ENCODE results near the gene RSPO1. TPM values are rescaled to one million over a fixed set of nuclear protein-coding genes. Genes with fewer than 3 reads are reported as not detected.
"Not testable (repeated sequence)": the region's sequence is repeated elsewhere in the genome, so short reads cannot be mapped to it uniquely, and the experiment has no call there.

The RSPO1 gene
- total RNA-seq, 1 donor = not detected

- H3K4me1 ChIP-seq (ENCODE audit: insufficient read depth, low read length); H3K4me3 ChIP-seq (ENCODE audit: low read length); H3K9me3 ChIP-seq (ENCODE audit: low read depth, low read length); H3K27me3 ChIP-seq (ENCODE audit: insufficient read depth, low read length): not testable (repeated sequence)
Measured at GRCh38 chr1:37584544-37584943, 50.1 kb downstream of the RSPO1 start.

- H3K4me3 ChIP-seq (ENCODE audit: low read length) = no peak overlapping the region
- no peaks in the 10 kb centered on the region for H3K9me3 ChIP-seq (ENCODE audit: low read depth, low read length)
- no peaks in the 10 kb centered on the region for H3K4me1 ChIP-seq (ENCODE audit: insufficient read depth, low read length)
- no peaks in the 10 kb centered on the region for H3K27me3 ChIP-seq (ENCODE audit: insufficient read depth, low read length)
Measured at GRCh38 chr1:37575692-37576091, 59.0 kb downstream of the RSPO1 start.

- Histone ChIP-seq H3K4me1 (ENCODE audit: insufficient read depth, low read length) (no peaks in the 10 kb centered on the region), H3K4me3 (ENCODE audit: low read length) (no peak overlapping the region), H3K27me3 (ENCODE audit: insufficient read depth, low read length) (no peaks in the 10 kb centered on the region), H3K9me3 (ENCODE audit: low read depth, low read length) (no peaks in the 10 kb centered on the region)
Measured at GRCh38 chr1:37574834-37575480, 59.7 kb downstream of the RSPO1 start.

- Histone ChIP-seq H3K9me3 (ENCODE audit: low read depth, low read length) (no peaks in the 10 kb centered on the region), H3K27me3 (ENCODE audit: insufficient read depth, low read length) (no peaks in the 10 kb centered on the region), H3K4me3 (ENCODE audit: low read length) (no peak overlapping the region), H3K4me1 (ENCODE audit: insufficient read depth, low read length) (no peaks in the 10 kb centered on the region)
Measured at GRCh38 chr1:37570528-37571334, 64.0 kb downstream of the RSPO1 start.

- Histone ChIP-seq H3K4me3 (ENCODE audit: low read length) (no peak overlapping the region), H3K4me1 (ENCODE audit: insufficient read depth, low read length) (no peaks in the 10 kb centered on the region), H3K9me3 (ENCODE audit: low read depth, low read length) (no peaks in the 10 kb centered on the region), H3K27me3 (ENCODE audit: insufficient read depth, low read length) (no peaks in the 10 kb centered on the region)
Measured at GRCh38 chr1:37567023-37567422, 67.7 kb downstream of the RSPO1 start.

- Histone ChIP-seq H3K9me3 (ENCODE audit: low read depth, low read length) (no peaks in the 10 kb centered on the region), H3K27me3 (ENCODE audit: insufficient read depth, low read length) (no peaks in the 10 kb centered on the region), H3K4me3 (ENCODE audit: low read length) (no peak overlapping the region), H3K4me1 (ENCODE audit: insufficient read depth, low read length) (no peaks in the 10 kb centered on the region)
Measured at GRCh38 chr1:37564892-37565291, 69.8 kb downstream of the RSPO1 start.

GRCh38 chr1:37562984-37563383, 71.7 kb downstream of the RSPO1 start:
- Histone ChIP-seq H3K4me3 (ENCODE audit: low read length) (no peak overlapping the region), H3K27me3 (ENCODE audit: insufficient read depth, low read length) (no peaks in the 10 kb centered on the region), H3K4me1 (ENCODE audit: insufficient read depth, low read length) (no peaks in the 10 kb centered on the region), H3K9me3 (ENCODE audit: low read depth, low read length) (no peaks in the 10 kb centered on the region)

Other genes starting within 250 kb of the RSPO1 start
- 160 TPM for gene ZC3H12A, start 160.3 kb downstream of the RSPO1 start, total RNA-seq
- 65.3 TPM for gene MEAF6, start 120.1 kb downstream of the RSPO1 start, total RNA-seq
- 32.7 TPM for gene SNIP1, start 80.6 kb downstream of the RSPO1 start, total RNA-seq
- 0.21 TPM for gene DNALI1, start 78.0 kb downstream of the RSPO1 start, total RNA-seq
- 49.3 TPM for gene GNL2, start 39.0 kb downstream of the RSPO1 start, total RNA-seq
- gene CDCA8, start 57.6 kb upstream of the RSPO1 start, total RNA-seq = 0.31 TPM
- gene EPHA10, start 130.2 kb upstream of the RSPO1 start, total RNA-seq = not detected
- gene MANEAL, start 159.0 kb upstream of the RSPO1 start, total RNA-seq = 0.42 TPM
- 8.5 TPM for gene C1orf122, start 172.9 kb upstream of the RSPO1 start, total RNA-seq
- gene YRDC, start 173.3 kb upstream of the RSPO1 start, total RNA-seq = 22.2 TPM
- 8.2 TPM for gene MTF1, start 224.7 kb upstream of the RSPO1 start, total RNA-seq

Measured in mononuclear cell (primary cell).